ENCODE data around the gene SLC66A1.

Gene SLC66A1

DNA sequence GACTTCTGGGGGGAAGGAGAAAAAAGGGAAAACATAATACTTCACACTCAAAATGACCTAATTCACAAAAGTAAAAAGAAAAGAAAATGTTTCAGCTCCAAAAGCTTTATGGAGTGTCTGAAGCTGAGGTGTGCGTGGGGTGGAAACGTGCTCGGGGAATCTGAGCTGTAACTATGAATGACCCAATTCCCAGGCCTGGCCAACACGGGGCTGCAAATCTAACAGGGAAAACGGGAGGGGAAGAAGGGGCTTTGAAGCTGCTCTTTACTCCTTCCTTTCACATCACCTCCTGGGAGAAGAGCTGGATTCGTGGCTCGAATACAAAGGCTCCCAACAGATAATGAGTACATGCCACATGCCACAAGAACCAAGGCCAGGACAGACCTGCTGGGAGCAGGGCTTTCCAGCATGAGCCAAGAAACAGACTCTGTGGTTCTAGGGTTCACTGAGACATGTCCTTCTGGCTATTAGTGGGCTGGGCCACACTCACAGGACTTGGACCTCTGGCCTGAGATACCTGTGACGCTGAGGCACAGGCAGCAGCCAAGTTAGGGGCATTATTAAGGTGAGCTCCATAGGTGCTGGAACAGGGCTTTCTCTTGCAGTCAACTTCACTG lies 51.5 kb downstream of the SLC66A1 start:
- DNase-seq (ENCODE audit: low spot score) = no peak

GRCh38 chr1:19365721-19366120 lies 53.6 kb downstream of the SLC66A1 start:
- no peak for DNase-seq (ENCODE audit: low spot score)

GRCh38 chr1:19366599-19367536 lies 54.7 kb downstream of the SLC66A1 start:
- no peak for DNase-seq (ENCODE audit: low spot score)

GRCh38 chr1:19367584-19368041 lies 55.5 kb downstream of the SLC66A1 start:
- no peak for DNase-seq (ENCODE audit: low spot score)

DNA sequence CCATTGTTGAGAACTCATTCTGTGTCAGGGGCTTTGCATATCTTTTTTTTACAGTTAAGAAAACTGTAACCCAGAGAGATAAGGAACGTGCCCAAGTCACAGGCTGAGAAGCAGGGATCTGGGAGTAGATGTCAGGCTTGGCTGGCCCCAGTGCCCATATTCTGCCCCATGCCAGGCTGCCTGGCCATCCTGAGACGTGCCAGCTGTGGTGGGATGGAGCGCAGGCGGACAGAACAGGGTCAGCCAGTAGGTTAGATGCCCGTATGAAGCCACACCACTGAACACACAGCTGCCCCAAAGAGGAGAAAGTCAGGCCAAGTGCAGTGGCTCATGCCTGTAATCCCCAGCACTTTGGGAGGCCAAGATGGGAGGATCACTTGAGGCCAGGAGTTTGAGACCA lies 55.9 kb downstream of the SLC66A1 start:
- no peak for DNase-seq (ENCODE audit: low spot score)

DNA sequence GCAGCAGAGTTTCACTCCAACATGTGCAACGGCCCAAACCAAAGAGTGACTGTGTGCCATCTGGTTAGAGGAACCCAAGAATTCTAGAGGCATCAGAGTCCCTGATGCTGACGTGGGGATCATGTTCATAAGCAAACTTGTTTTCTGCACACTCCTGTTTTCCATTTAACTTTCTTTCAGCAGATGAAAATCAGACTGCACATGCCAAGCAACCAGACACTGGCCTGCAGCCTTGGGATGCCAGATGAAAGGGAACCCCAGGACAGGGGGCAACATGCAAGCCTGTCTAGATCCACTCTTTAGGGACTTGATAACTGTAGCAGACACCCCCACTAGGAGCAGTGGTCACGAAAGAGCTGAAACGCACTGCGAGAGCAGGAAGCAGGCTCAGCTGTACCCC lies 56.8 kb downstream of the SLC66A1 start:
- no peak for DNase-seq (ENCODE audit: low spot score)

DNA sequence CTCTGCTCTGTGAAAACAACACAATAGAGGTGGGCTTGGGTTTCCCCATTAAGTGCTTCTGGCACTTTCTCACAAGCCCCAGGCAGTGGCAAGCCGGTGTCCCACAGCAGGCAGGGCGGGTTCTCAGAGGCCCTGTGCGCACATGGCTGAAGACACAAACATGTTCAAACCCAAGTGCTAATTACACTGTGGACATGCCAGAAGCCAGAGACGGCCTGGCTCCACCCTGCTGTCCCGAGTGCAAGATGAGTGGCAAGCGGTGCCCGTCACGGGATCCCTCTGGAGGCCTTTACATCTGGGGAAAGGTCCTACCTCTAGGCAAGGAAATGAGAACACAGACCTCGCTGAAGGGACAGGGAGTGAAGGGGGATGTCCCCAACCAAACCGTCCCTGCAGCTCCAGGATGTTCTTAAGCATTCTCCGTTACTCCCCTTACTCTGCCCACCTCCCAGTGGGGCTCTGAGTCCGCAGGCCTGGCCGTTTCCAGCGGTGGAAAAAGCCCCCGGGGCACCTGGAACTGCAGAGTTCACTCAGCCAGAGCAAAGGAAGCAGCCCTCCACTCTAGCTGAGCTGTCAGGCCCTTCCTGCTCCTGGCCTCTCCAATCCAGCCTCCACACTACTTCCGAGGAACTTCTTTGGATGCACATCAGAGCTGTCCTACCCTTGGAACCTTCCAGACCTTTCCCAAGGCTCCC lies 57.4 kb downstream of the SLC66A1 start:
- DNase-seq (ENCODE audit: low spot score) = no peak

GRCh38 chr1:19370453-19371170 lies 58.5 kb downstream of the SLC66A1 start:
- no peak for DNase-seq (ENCODE audit: low spot score)

- DNase-seq (ENCODE audit: low spot score) = no peak
Observed at GRCh38 chr1:19371226-19372135, 59.4 kb downstream of the SLC66A1 start.

- DNase-seq (ENCODE audit: low spot score) = no peak
Observed at GRCh38 chr1:19372136-19372514, 60.0 kb downstream of the SLC66A1 start.

GRCh38 chr1:19372602-19373001 lies 60.5 kb downstream of the SLC66A1 start:
- DNase-seq (ENCODE audit: low spot score) = no peak

GRCh38 chr1:19373211-19374082 lies 61.3 kb downstream of the SLC66A1 start:
- DNase-seq (ENCODE audit: low spot score) = no peak

DNA sequence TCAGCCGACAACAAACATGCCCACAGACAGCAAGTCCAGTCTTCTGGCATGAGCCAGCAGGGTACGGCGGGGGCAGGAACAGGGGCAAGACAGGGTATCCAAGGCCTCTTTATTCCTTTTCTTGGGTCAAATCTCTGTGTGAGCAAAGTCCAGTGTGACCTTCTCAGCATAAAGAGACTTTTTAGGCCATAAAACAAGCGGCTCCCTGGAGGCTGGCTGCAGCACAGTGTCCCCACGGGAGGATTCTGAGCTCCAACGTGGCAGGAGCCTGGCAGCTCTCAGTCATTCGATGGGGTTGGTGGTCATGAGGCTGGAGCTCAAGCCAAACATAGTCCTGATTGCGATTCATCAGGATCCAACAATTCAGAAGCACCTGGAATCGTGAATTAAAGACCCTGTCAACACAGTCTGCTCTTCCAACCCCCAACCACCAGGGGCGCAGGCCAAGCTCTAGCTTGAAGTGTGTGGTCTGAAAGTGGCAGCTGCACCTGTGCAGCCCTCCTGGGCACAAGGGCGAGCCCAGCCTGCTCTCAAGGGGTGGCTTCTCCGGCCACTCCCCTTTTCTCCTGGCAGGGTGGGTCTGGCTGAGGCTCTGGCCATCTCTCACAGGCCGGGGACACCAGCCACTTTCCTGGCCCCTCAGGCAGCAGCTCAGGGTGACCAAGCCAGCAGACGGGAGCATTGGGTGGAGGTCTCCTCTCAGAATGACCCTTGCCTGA lies 62.1 kb downstream of the SLC66A1 start:
- DNase-seq (ENCODE audit: low spot score) = no peak

DNA sequence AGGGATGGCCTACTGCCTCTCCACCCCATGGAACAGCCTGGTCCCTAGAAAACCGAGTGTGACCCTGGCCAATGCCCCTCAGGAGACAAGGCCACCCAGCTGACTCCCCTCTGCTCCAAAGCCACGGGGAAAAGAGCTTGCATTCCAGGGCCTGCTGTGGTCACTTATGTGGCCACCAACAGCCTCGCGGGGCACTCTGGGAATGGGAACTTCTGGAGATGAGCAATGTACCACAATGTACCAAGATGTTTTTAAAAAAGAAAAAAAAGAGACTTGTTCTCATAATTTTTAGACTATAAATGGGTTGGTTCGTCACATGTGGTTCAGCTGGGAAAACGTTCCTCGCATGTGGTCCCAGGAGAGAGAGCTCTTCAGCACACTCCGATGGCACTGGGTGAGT lies 62.8 kb downstream of the SLC66A1 start:
- no peak for DNase-seq (ENCODE audit: low spot score)

DNA sequence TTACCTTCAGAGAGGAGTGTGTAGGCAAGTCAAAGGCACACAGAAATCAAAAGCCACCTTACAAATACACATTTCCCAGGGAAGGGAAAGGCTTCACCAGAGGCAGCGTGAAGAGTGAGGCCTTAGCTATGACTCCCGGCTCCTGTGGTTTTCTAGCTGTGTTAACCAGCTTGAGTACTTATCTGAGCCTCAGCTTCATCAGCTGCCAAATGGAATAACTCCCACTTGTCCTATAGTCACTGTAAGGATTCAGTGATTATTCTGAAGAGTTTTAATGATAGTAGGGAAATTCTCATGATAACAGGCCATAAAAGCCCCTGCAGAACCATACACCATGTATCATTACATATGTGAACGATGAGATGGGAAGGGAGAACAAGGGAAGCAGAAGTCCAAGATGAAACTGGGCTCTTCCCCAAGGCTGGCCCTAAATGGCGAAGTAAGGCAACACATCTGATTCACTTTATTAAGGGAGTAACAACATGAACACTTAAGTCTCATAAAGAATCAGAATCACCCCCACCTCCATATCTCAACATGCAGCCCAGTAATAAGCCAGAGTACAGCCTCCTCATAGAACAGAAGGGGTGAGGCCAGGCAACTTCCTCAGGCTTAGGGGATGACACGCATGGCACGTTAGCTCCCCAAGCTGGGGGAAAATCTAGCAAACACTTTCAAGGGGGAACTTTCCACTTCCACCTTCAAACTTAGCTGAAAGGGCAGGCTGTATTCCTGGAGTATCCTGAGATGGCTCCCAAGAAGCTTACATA lies 63.7 kb downstream of the SLC66A1 start:
- DNase-seq (ENCODE audit: low spot score) = no peak

DNA sequence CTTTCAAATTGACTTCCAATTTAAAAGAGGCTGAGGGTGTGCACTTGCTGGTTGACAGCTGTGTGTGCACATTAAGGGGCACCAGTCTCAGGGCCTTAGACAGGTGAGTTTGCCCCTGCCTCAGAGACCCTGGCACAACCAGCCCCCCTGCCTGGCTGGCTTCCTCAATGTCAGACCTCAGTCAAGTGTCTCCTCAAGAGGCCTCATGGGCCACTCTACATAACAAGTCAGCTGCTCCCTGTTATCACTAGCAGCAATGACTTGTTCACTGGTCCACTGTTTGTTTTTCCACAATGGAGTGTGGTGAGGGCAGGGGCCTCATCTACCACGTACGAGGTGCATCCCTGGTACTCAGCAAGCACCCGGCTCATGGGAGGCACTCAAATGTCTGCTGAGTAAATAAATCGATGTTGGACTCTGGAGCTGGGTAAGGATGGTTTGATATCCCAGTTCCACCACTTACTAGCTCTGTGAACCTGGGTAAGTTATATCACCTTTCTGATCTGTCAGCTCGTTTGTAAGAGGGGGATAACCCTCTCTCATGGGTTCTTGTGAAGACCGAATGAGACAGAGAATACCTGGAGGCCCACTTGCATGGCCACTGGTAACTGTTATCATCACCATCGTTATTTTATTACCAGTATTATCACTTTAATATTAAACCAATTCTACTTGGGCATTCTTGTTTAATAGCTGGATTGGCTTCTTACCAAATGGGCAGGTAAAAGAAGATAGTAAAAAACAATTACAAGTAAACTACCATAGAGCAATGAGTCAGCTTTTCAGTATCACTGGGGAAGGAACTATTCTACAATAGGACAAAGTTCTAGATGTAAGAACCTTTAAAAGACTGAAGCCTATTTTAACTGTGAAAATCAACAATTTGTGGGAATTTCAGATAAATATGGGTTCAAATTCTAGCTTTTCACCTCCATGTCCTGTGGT lies 64.6 kb downstream of the SLC66A1 start:
- no peak for DNase-seq (ENCODE audit: low spot score)

Data from kidney capillary endothelial cell (primary cell).